C4-2B (cell line): ENCODE measurements around the gene TTC28.

Source experiments
- ZFX ChIP-seq: fragments of 450-650 bp; IDR thresholded peaks from 2 replicates; pipeline ENCODE4 v1.6.1; 2017
- TF ChIP-seq, protein P1 (sequence below): fragments of 450-650 bp; conservative IDR thresholded peaks from 2 replicates; pipeline ENCODE4 v1.5.1; 2017; ENCODE audit warnings: mild to moderate bottlenecking

DNA sequence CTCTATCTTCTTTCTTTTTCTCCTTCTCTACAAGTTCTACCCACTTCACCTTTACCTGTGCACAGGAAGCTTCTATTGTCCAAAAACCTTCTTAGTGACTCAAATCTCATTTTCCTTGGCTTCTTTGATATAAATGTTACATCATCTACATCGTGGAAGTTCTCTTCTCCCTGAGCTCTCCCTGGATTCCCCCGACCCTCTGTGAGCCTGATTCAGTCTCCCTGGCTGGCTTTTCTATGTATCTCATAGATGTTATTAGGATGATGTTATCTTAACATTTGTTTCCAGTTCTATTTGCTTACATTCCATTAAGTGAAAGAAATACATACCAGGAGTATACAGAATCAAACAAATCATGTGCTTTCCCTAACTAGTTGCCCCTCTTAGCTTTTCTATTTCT, 524.8 kb downstream of the TTC28 start:
- TF ChIP-seq, protein P1, sequence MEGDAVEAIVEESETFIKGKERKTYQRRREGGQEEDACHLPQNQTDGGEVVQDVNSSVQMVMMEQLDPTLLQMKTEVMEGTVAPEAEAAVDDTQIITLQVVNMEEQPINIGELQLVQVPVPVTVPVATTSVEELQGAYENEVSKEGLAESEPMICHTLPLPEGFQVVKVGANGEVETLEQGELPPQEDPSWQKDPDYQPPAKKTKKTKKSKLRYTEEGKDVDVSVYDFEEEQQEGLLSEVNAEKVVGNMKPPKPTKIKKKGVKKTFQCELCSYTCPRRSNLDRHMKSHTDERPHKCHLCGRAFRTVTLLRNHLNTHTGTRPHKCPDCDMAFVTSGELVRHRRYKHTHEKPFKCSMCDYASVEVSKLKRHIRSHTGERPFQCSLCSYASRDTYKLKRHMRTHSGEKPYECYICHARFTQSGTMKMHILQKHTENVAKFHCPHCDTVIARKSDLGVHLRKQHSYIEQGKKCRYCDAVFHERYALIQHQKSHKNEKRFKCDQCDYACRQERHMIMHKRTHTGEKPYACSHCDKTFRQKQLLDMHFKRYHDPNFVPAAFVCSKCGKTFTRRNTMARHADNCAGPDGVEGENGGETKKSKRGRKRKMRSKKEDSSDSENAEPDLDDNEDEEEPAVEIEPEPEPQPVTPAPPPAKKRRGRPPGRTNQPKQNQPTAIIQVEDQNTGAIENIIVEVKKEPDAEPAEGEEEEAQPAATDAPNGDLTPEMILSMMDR: no peak
- no peak for TF ChIP-seq ZFX
